Loucy (cell line): ENCODE measurements around the gene CFAP251.

Source experiments
- CTCF ChIP-seq: fragments of 200-600 bp; sonication (generic); conservative IDR thresholded peaks from 2 replicates; pipeline ENCODE4 v1.5.1; 2014; ENCODE audit warnings: mild to moderate bottlenecking, antibody characterized with exemption, low read length
- EZH2phosphoT487 ChIP-seq: fragments of 200-600 bp; IDR thresholded peaks from 2 replicates; pipeline ENCODE4 v1.6.1; 2018; ENCODE audit warnings: antibody characterized with exemption, mild to moderate bottlenecking, moderate library complexity, borderline replicate concordance

DNA sequence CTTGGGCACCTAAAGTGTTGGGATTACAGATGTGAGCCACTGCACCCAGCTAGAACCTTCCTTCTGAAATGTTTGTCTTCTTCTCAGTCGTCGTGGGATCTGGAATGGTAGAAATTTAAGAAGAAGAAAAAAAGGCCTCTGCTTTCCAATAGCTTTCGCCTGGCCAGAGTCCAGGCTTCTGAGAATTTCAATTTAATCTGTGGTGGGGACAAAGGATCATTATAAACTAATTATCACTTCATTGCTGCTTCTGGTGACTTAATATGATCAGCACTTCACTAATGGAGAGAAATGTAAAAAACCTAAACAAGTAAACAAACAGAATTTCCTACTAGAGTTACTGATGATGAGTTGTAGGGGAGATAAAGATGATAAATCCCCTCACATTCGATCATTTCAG, 51.3 kb downstream of the CFAP251 start:
- no peak for TF ChIP-seq CTCF
- no peak for TF ChIP-seq EZH2phosphoT487
